Panc1 (cell line): Measurements from ENCODE around the gene WDR64. TPM values are rescaled to one million over a fixed set of nuclear protein-coding genes. Genes with fewer than 3 reads are reported as not detected.

Experiments
- ATAC-seq: fragments of 200-7000 bp; cut with Tn5 transposase; 2 replicates; pipeline ENCODE4 v1.9.1; 2020; ENCODE audit warnings: mild to moderate bottlenecking, moderate library complexity
- BruUV-seq: library from RNA; stranded (reverse); fragments of 400-500 nt; replicated peaks from 2 replicates; lab custom pipeline; 2021; lab: Mats Ljungman, UMichigan
- CTCF ChIA-PET: fragments of 300-600 bp; sonication (Branson Sonifier 250); formaldehyde crosslinking; loops from one replicate; lab custom pipeline; 2022; ENCODE audit warnings: antibody characterized with exemption; lab: Charles Lee
- POLR2A ChIA-PET: fragments of 300-600 bp; sonication (Branson Sonifier 250); formaldehyde crosslinking; loops from one replicate; lab custom pipeline; 2022; ENCODE audit warnings: antibody characterized with exemption; lab: Charles Lee
- DNase-seq: peaks from one replicate; pipeline ENCODE4 v3.0.0-alpha.2; 2010; ENCODE audit warnings: low read depth, low spot score
- H3K27ac ChIP-seq: 2 replicates; pipeline ENCODE4 v1.5.1; 2011; ENCODE audit warnings: mild to moderate bottlenecking, low read length, inconsistent platforms
- H3K27me3 ChIP-seq: fragments of 200-500 bp; sonication (Bioruptor generic); 2 replicates; pipeline ENCODE4 v1.6.0; 2014; ENCODE audit warnings: low read length, inconsistent platforms; ENCODE audit not compliant: control insufficient read depth, insufficient read depth
- H3K36me3 ChIP-seq: fragments of 200-500 bp; sonication (Bioruptor generic); 2 replicates; pipeline ENCODE4 v1.5.1; 2014; ENCODE audit warnings: inconsistent platforms, mild to moderate bottlenecking, low read length, moderate library complexity; ENCODE audit not compliant: control insufficient read depth, insufficient read depth
- H3K4me1 ChIP-seq: 2 replicates; pipeline ENCODE4 v1.5.1; 2011; ENCODE audit warnings: inconsistent platforms, mild to moderate bottlenecking, low read length, moderate library complexity; ENCODE audit not compliant: control insufficient read depth, insufficient read depth
- H3K4me3 ChIP-seq, 2 experiments: 2 replicates each; pipeline ENCODE4 v1.5.1; 2011 to 2012; ENCODE audit warnings: low read depth in 2 of 2, low read length in 2 of 2, mild to moderate bottlenecking in 2 of 2, inconsistent platforms in 1 of 2, moderate library complexity in 1 of 2
- H3K9me3 ChIP-seq: fragments of 200-500 bp; sonication (Bioruptor generic); 2 replicates; pipeline ENCODE4 v1.5.1; 2014; ENCODE audit warnings: low read depth, mild to moderate bottlenecking, inconsistent platforms, low read length, moderate library complexity; ENCODE audit not compliant: control insufficient read depth, insufficient read depth
- POLR2AphosphoS5 ChIP-seq: IDR thresholded peaks from 2 replicates; pipeline ENCODE4 v1.6.1; 2012; ENCODE audit warnings: mild to moderate bottlenecking, low read depth, low read length, moderate library complexity
- SIN3A ChIP-seq: IDR thresholded peaks from 2 replicates; pipeline ENCODE4 v1.6.1; 2012; ENCODE audit warnings: low read depth, mild to moderate bottlenecking, low read length, moderate library complexity, borderline replicate concordance; ENCODE audit not compliant: insufficient read depth
- TCF7L2 ChIP-seq: IDR thresholded peaks from 2 replicates; pipeline ENCODE4 v1.6.1; 2011; ENCODE audit warnings: mild to moderate bottlenecking, low read depth, low read length, inconsistent platforms
- in situ Hi-C: cut with HindIII; loops from 2 replicates; pipeline ENCODE4 v1.10.0; 2016; ENCODE audit warnings: low sequenced_read_pairs, low pct_unique_long_range_greater_than_20kb
- intact Hi-C: fragments of 100-400 bp; cut with micrococcal nuclease; formaldehyde crosslinking; loops from one replicate; pipeline ENCODE4 v1.10.0; 2022; ENCODE audit not compliant: unreplicated experiment
- total RNA-seq: library from RNA; stranded (reverse); gene quantifications from one replicate; pipeline ENCODE4 v1.2.1, GENCODE V29; 2021; ENCODE audit not compliant: unreplicated experiment
- TF ChIP-seq, protein P1 (sequence below): fragments of 450-650 bp; IDR thresholded peaks from 2 replicates; pipeline ENCODE4 v1.5.1; 2017; ENCODE audit warnings: mild to moderate bottlenecking
- TF ChIP-seq, protein P2 (sequence below), 2 experiments: IDR thresholded peaks; 2 replicates each; pipeline ENCODE4 v1.6.1; 2011 to 2012; ENCODE audit warnings: low read depth in 2 of 2, control low read depth in 1 of 2, low read length in 1 of 2, mild to moderate bottlenecking in 1 of 2, moderate library complexity in 1 of 2; ENCODE audit not compliant: insufficient read depth in 1 of 2

The WDR64 gene
- total RNA-seq, 1 experiment from 2014 or later, result not detected

DNA sequence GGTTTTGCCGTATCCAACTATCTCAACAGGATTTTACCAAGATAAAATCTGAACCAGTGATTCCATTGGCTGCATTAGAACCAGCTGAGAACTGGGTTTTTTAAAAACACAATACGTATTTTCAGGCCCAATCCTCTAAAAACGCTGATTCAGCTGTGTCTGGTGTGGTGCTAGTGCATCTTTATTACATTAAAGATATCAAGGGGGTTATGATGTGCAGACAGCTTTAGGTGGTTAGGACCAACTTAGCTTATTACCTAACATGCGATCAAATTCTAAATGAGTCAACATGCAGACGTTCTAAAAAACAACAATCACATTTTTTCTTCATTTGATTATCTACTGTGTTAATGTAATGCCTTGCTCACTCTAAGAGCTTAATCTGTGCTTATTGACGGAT, 163.9 kb downstream of the WDR64 start:
- TF ChIP-seq SIN3A, result no peak
- TF ChIP-seq, protein P1, sequence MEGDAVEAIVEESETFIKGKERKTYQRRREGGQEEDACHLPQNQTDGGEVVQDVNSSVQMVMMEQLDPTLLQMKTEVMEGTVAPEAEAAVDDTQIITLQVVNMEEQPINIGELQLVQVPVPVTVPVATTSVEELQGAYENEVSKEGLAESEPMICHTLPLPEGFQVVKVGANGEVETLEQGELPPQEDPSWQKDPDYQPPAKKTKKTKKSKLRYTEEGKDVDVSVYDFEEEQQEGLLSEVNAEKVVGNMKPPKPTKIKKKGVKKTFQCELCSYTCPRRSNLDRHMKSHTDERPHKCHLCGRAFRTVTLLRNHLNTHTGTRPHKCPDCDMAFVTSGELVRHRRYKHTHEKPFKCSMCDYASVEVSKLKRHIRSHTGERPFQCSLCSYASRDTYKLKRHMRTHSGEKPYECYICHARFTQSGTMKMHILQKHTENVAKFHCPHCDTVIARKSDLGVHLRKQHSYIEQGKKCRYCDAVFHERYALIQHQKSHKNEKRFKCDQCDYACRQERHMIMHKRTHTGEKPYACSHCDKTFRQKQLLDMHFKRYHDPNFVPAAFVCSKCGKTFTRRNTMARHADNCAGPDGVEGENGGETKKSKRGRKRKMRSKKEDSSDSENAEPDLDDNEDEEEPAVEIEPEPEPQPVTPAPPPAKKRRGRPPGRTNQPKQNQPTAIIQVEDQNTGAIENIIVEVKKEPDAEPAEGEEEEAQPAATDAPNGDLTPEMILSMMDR, result no peak
- TF ChIP-seq POLR2AphosphoS5, result no peak
- no peak for TF ChIP-seq TCF7L2
- TF ChIP-seq, protein P2, sequence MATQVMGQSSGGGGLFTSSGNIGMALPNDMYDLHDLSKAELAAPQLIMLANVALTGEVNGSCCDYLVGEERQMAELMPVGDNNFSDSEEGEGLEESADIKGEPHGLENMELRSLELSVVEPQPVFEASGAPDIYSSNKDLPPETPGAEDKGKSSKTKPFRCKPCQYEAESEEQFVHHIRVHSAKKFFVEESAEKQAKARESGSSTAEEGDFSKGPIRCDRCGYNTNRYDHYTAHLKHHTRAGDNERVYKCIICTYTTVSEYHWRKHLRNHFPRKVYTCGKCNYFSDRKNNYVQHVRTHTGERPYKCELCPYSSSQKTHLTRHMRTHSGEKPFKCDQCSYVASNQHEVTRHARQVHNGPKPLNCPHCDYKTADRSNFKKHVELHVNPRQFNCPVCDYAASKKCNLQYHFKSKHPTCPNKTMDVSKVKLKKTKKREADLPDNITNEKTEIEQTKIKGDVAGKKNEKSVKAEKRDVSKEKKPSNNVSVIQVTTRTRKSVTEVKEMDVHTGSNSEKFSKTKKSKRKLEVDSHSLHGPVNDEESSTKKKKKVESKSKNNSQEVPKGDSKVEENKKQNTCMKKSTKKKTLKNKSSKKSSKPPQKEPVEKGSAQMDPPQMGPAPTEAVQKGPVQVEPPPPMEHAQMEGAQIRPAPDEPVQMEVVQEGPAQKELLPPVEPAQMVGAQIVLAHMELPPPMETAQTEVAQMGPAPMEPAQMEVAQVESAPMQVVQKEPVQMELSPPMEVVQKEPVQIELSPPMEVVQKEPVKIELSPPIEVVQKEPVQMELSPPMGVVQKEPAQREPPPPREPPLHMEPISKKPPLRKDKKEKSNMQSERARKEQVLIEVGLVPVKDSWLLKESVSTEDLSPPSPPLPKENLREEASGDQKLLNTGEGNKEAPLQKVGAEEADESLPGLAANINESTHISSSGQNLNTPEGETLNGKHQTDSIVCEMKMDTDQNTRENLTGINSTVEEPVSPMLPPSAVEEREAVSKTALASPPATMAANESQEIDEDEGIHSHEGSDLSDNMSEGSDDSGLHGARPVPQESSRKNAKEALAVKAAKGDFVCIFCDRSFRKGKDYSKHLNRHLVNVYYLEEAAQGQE (IDR thresholded peaks at IDR 0.05; ENCODE audit: insufficient read depth in 1 of 2, low read depth in 2 of 2, low read length in 1 of 2), result no peak
- no TSS peak for BruUV-seq
- in situ Hi-C loops, result no loop called here
- ATAC-seq (no peak), DNase-seq (no peak)
- Histone ChIP-seq H3K27me3 (no peaks in the 10 kb centered on the region; the same call in 1 of the 2 replicates), H3K9me3 (no peaks in the 10 kb centered on the region), H3K4me1 (0 out of 2 replicates have a peak, but pooled peaks cover 4% of the 10 kb centered on the region), H3K4me3 (no peak overlapping the region), H3K27ac (no peak overlapping the region), H3K36me3 (no peaks in the 10 kb centered on the region)
- ChIA-PET CTCF (no interaction called here), POLR2A (no interaction called here)
- intact Hi-C loops, result no loop called here

DNA sequence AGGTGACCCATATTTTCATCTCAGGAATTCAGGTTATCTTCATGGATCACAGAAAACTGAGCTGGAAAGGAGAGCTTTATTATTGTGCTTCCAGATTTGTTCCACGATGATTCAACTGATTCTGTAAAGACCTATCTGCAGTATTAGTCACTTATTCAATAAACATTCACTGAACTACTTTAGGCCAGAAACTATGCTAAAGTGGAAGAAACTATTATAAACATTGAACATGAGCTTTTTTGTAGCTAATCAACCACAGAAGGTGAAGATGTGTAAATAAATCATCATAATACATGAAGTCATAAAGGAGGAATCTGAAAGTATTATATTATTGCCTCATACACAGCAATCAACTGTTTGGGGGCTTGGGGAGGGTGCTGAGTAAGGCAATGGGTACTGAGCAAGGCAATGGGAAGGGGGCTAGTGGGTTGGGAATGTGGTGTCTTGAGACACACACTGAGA, 165.3 kb downstream of the WDR64 start:
- H3K9me3 ChIP-seq, result no peaks in the 10 kb centered on the region
- CTCF ChIA-PET, result interaction anchor here (0.5 kb wide), 1 partner anchor 69 kb away, joined by 6 read pairs; no protein-coding TSS in a partner anchor
- TF ChIP-seq TCF7L2 (no peak), SIN3A (no peak), POLR2AphosphoS5 (no peak)
- TF ChIP-seq, protein P2 (IDR thresholded peaks at IDR 0.05; ENCODE audit: insufficient read depth in 1 of 2, low read depth in 2 of 2, low read length in 1 of 2), result no peak
- TF ChIP-seq, protein P1, result no peak
- DNase-seq (no peak), ATAC-seq (no peak)
- no peak overlapping the region for H3K4me3 ChIP-seq
- no TSS peak for BruUV-seq
- intact Hi-C loops (no loop called here), in situ Hi-C loops (no loop called here)
- H3K27ac ChIP-seq, result no peak overlapping the region
- no peaks in the 10 kb centered on the region for H3K27me3 ChIP-seq
- H3K4me1 ChIP-seq, result 0 out of 2 replicates have a peak, but pooled peaks cover 4% of the 10 kb centered on the region
- no peaks in the 10 kb centered on the region for H3K36me3 ChIP-seq
- POLR2A ChIA-PET, result no interaction called here
